ENCODE results near the gene HLA-B.
"Not testable (repeated sequence)": the region's sequence is repeated elsewhere in the genome, so short reads cannot be mapped to it uniquely, and the experiment has no call there.

The HLA-B gene

GRCh38 chr6:31356946-31357466, at the start of gene HLA-B:
HLA-B (minus strand) TSS chr6:31357179; CDS start chr6:31357158, 21 bp downstream.
- peak; percentile 89 to 96 for DNase-seq

GRCh38 chr6:31405996-31406395, 49.0 kb upstream of the HLA-B start:
- no peak for DNase-seq

DNA sequence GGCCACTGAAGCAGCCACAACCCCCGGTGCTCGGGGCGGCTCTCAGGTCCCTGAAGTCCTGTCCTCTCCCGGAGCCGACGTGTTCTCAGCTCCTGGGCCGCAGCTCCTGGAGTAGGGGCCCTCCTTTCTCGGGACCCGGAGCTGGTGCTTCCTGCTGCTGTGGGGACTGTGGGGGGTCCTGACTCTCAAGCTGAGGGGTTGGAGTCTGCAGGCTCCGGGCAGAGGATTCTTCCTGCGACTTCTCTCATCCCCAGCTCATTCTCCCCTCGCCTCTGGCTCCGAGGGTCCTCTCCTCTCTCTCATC, 47.0 kb upstream of the HLA-B start:
- not testable (repeated sequence) for DNase-seq

DNA sequence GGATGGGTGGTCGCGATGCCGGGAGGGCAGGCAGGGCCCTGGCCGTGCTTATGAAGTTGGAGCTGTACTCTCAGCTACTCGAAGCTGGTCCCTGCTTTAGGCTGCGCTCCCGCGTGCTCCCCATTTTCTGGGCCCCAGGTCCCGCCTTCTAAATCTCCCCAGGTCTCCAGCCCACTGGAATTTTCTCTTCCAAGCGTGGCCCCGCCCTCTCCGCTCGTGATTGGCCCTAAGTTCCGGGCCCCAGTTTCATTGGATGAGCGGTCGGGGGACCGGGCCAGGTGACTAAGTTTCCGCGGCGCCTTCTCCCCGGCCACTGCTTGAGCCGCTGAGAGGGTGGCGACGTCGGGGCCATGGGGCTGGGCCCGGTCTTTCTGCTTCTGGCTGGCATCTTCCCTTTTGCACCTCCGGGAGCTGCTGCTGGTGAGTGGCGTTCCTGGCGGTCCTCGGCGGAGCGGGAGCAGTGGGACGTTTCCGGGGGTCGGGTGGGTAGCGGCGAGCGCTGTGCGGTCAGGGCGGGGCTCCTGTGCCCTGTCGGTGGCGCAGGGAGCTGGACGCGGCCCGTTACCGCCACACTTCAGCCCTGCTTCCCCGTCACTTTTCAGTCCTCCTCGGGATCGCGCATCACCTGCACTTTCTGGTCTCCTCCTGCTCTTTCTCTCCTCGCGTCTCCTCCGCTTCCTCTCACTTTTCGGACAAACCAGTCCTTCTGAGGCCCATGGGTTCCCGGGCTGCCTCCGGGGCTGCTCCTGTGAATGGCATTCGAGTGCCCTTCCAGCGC, 46.5 kb upstream of the HLA-B start, which contains the start of gene MICA:
Gene MICA (plus strand): TSS at position 313 of the 778 bp plus-strand sequence. CDS start 38 bp downstream, at position 351.
- peak; percentile 11 to 86 for DNase-seq

- DNase-seq = peak in 1 of 2 experiments; percentile 23
These were observed 45.6 kb upstream of the HLA-B start for GRCh38 chr6:31402324-31403282.

GRCh38 chr6:31401403-31401802, 44.4 kb upstream of the HLA-B start:
- DNase-seq = no peak

- DNase-seq = no peak
These were observed 43.7 kb upstream of the HLA-B start for GRCh38 chr6:31400467-31401289.

- DNase-seq = peak; percentile 75 to 89
These were observed 42.8 kb upstream of the HLA-B start for GRCh38 chr6:31399589-31400466.

DNA sequence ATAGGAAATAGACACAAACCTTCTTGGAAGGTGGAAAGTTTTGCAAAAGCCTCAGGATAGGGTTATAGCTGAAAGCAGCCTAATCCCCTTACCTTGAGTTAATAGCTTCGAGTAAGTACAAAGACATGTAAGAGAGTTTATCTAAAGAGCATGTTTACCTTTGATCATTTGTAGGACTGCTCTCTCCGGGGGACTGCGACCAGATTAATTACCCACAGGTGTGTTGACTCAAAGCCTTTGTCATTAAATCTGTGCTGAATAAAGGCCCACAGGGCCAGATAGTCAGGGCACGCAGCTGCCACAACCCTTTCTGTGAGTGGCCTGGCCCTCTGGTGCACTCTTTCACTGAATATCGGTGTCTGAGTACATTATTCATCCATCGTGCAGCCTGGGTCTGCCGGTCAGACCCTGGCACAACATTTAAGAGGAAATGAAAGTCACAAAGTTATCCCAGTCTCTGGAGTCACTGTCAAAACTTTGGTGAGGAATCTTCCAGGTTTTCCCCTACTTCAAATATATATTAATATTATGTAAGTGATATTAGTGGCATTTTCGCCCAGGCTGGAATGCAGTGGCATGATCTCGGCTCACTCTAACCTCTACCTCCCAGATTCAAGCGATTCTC, 41.0 kb upstream of the HLA-B start:
- DNase-seq = no peak

DNA sequence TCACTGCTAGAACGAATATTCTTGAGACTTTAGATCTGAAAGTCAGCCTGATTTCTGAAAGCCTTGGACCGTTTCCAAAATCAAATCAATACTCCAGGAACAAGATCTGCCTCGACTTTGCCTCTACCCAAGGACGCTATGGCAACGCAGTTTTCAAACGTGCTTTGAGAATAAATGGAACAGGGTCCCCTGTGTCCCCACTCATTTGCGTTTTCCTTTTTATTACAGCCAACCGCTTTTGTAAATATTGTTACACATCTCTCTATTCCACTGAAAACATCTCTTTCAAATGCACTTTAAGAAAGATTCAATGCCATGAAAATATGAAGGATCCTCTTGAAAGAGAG, 40.1 kb upstream of the HLA-B start:
- not testable (repeated sequence) for DNase-seq

DNA sequence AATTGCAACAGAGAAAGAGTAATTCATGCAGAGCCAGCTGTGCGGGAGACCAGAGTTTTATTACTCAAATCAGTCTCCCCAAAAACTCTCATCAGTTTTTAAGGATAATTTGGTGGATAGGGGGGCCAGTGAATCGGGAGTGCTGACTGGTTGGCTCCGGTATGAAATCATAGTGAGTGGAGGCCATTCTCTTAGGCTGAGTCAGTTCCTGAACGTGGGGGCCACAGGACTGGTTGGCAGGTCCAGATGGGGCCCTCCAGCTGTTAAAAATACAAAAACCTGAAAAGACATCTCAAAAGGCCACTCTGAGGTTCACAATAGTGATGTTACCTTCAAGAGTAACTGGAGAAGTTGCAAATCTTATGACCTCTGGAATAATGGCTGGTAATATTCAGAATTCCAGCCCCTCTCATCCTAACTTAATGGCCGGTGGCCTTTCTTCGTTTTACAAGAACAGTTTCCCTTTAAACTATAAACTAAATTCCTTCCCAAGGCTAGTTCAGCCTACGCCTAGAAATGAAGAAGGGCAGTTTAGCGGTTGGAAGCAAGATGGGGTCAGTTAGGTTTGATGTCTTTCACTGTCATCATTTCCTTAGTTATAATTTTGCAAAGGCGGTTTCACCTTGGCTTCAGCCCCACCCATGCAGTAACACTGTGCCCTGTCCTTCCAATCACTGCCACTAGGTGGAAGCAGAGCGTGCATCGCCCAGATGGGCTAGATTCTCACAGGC, 39.6 kb upstream of the HLA-B start:
- peak; percentile 50 to 81 for DNase-seq

DNA sequence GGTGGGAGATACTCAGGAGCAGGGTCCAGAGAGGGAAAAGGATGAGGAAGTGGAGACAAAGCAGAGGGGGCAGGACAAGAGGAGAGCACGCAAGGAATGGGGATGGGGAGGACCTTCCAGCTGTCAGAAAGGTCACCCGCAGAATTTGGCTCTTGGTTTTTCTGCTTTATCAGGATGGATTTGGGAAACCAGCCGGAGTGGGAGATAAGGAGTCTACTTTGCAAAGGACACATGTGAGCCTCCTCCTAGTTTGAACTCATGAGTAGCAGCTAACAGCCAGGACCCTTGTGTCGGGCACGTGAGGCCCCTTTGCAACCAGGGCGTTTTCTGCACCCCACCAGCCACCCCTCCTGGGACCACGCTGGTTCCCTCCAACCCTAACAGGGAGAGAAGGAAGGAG, 38.9 kb upstream of the HLA-B start:
- no peak for DNase-seq

GRCh38 chr6:31394381-31394780, 37.4 kb upstream of the HLA-B start:
- DNase-seq = no peak

GRCh38 chr6:31393932-31394331, 37.0 kb upstream of the HLA-B start:
- no peak for DNase-seq

GRCh38 chr6:31389802-31390132, 32.8 kb upstream of the HLA-B start:
- not testable (repeated sequence) for DNase-seq

- DNase-seq = not testable (repeated sequence)
These were observed 32.2 kb upstream of the HLA-B start for GRCh38 chr6:31388916-31389801.

GRCh38 chr6:31386977-31387376, 30.0 kb upstream of the HLA-B start:
- no peak for DNase-seq

GRCh38 chr6:31386099-31386498, 29.1 kb upstream of the HLA-B start:
- no peak for DNase-seq

DNA sequence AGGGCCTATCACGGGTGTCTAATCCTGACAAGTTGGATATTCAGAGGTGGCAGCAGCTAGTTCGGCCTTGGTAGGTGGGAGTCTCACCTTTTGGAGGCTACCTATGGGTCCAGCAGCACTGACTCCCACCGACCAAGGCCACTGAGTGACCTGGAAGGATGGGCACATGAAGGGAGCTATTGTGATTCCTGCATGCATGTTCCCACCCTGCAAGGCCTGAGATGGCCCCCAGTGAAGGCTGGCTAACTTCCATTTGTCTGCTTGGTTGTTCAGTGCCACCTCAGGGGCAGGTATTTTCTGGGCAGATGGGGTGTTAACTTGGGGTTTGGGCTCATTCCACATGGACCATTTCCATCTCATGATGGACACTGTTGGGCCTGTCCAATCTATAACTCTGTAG, 28.1 kb upstream of the HLA-B start:
- DNase-seq = no peak

DNA sequence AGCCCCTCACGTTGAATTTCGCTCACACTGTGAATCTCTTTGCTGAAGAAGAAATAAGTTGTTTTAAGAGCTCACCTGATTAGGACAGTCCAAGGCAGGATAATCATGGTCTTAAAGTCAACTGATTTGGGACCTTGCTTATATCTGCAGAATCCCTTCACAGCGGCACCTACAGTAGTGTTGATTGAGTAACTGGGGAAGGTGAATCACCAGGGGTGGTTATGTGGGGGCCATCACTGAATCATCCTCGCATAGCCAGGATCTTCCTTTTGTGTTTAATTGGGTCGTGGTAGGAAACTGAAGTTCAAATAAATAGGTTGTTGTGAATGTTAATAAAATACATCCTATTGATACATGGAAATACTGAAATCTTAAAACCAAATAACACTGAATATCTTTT, 26.2 kb upstream of the HLA-B start:
- no peak for DNase-seq

Measured in NCI-H526 (cell line).